DOHH2 (cell line): ENCODE measurements around the gene PROS1.
"Not testable (repeated sequence)": the region's sequence is repeated elsewhere in the genome, so short reads cannot be mapped to it uniquely, and the experiment has no call there.

ENCODE experiments used
- H3F3A ChIP-seq: fragments of 200-600 bp; sonication (generic), shearing (Covaris generic); 2 replicates; pipeline ENCODE4 v1.6.0; 2016; ENCODE audit warnings: antibody characterized with exemption, mild to moderate bottlenecking; ENCODE audit not compliant: control insufficient read depth, insufficient read depth
- H3K27ac ChIP-seq: fragments of 200-600 bp; sonication (generic); 2 replicates; pipeline ENCODE4 v1.5.1; 2014; ENCODE audit warnings: low read depth, mild to moderate bottlenecking, low read length, moderate library complexity
- H3K27me3 ChIP-seq: fragments of 200-600 bp; sonication (generic); 2 replicates; pipeline ENCODE4 v1.6.1; 2014; ENCODE audit warnings: mild to moderate bottlenecking, low read length, mixed read lengths; ENCODE audit not compliant: control insufficient read depth
- H3K36me3 ChIP-seq: fragments of 200-600 bp; sonication (generic); 2 replicates; pipeline ENCODE4 v1.6.1; 2014; ENCODE audit warnings: mild to moderate bottlenecking, low read length, moderate library complexity, mixed read lengths; ENCODE audit not compliant: control insufficient read depth
- H3K4me1 ChIP-seq: fragments of 200-600 bp; sonication (generic); 2 replicates; pipeline ENCODE4 v1.6.1; 2014; ENCODE audit warnings: mild to moderate bottlenecking, low read length, mixed read lengths; ENCODE audit not compliant: control insufficient read depth
- H3K4me2 ChIP-seq: fragments of 200-600 bp; sonication (generic); 2 replicates; pipeline ENCODE4 v1.6.0; 2014; ENCODE audit warnings: mild to moderate bottlenecking, low read length, moderate library complexity
- H3K4me3 ChIP-seq: fragments of 200-600 bp; sonication (generic); 2 replicates; pipeline ENCODE4 v1.5.1; 2014; ENCODE audit warnings: mild to moderate bottlenecking, low read length, mixed read lengths
- H3K79me2 ChIP-seq: fragments of 200-600 bp; sonication (generic); 2 replicates; pipeline ENCODE4 v1.6.1; 2014; ENCODE audit warnings: mild to moderate bottlenecking, low read length, mixed read lengths; ENCODE audit not compliant: control insufficient read depth
- H3K9me2 ChIP-seq: fragments of 200-600 bp; sonication (generic); replicated peaks from 2 replicates; pipeline ENCODE4 v1.6.1; 2014; ENCODE audit warnings: mild to moderate bottlenecking, low read length, mixed read lengths; ENCODE audit not compliant: control insufficient read depth
- H3K9me3 ChIP-seq: fragments of 200-600 bp; sonication (generic); 2 replicates; pipeline ENCODE4 v1.6.1; 2014; ENCODE audit warnings: antibody characterized with exemption, low read length, mixed read lengths; ENCODE audit not compliant: control insufficient read depth, insufficient read depth
- H4K20me1 ChIP-seq: fragments of 200-600 bp; sonication (generic); 2 replicates; pipeline ENCODE4 v1.6.0; 2014; ENCODE audit warnings: low read depth, mild to moderate bottlenecking, antibody characterized with exemption, low read length, moderate library complexity; ENCODE audit not compliant: control insufficient read depth, insufficient read depth
- EZH2phosphoT487 ChIP-seq: fragments of 200-600 bp; sonication (generic); IDR thresholded peaks from 2 replicates; pipeline ENCODE4 v1.6.1; 2017; ENCODE audit warnings: borderline replicate concordance, mild to moderate bottlenecking, antibody characterized with exemption, low read length, moderate library complexity, mixed read lengths
- TF ChIP-seq, protein P1 (sequence below): fragments of 200-600 bp; sonication (generic); IDR thresholded peaks from one replicate; pipeline ENCODE4 v1.5.1; 2014; ENCODE audit warnings: antibody characterized with exemption, mild to moderate bottlenecking, low read depth, low read length; ENCODE audit not compliant: poor library complexity, severe bottlenecking

The PROS1 gene

GRCh38 chr3:93961489-93961888 lies 12.2 kb downstream of the PROS1 start:
- Histone ChIP-seq H3K4me3 (no peak overlapping the region), H3K36me3 (no peaks in the 10 kb centered on the region), H4K20me1 (no peaks in the 10 kb centered on the region), H3K27ac (no peak overlapping the region), H3K79me2 (no peaks in the 10 kb centered on the region), H3K4me2 (no peak overlapping the region), H3K9me2 (no peaks in the 10 kb centered on the region), H3K4me1 (no peaks in the 10 kb centered on the region), H3K9me3 (no peaks in the 10 kb centered on the region), H3K27me3 (no peaks in the 10 kb centered on the region), H3F3A (no peaks in the 10 kb centered on the region)
- TF ChIP-seq, protein P1, sequence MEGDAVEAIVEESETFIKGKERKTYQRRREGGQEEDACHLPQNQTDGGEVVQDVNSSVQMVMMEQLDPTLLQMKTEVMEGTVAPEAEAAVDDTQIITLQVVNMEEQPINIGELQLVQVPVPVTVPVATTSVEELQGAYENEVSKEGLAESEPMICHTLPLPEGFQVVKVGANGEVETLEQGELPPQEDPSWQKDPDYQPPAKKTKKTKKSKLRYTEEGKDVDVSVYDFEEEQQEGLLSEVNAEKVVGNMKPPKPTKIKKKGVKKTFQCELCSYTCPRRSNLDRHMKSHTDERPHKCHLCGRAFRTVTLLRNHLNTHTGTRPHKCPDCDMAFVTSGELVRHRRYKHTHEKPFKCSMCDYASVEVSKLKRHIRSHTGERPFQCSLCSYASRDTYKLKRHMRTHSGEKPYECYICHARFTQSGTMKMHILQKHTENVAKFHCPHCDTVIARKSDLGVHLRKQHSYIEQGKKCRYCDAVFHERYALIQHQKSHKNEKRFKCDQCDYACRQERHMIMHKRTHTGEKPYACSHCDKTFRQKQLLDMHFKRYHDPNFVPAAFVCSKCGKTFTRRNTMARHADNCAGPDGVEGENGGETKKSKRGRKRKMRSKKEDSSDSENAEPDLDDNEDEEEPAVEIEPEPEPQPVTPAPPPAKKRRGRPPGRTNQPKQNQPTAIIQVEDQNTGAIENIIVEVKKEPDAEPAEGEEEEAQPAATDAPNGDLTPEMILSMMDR: no peak
- no peak for TF ChIP-seq EZH2phosphoT487

- Histone ChIP-seq H3K9me2 (no peaks in the 10 kb centered on the region), H3K27me3 (no peaks in the 10 kb centered on the region), H3K36me3 (no peaks in the 10 kb centered on the region), H3K27ac (no peak overlapping the region), H3K4me1 (no peaks in the 10 kb centered on the region), H3K4me3 (no peak overlapping the region), H3K4me2 (no peak overlapping the region), H3K79me2 (no peaks in the 10 kb centered on the region), H3F3A (no peaks in the 10 kb centered on the region), H4K20me1 (no peaks in the 10 kb centered on the region), H3K9me3 (no peaks in the 10 kb centered on the region)
- TF ChIP-seq, protein P1: no peak
- TF ChIP-seq EZH2phosphoT487: no peak
These were observed 12.7 kb downstream of the PROS1 start for GRCh38 chr3:93961026-93961425.

DNA sequence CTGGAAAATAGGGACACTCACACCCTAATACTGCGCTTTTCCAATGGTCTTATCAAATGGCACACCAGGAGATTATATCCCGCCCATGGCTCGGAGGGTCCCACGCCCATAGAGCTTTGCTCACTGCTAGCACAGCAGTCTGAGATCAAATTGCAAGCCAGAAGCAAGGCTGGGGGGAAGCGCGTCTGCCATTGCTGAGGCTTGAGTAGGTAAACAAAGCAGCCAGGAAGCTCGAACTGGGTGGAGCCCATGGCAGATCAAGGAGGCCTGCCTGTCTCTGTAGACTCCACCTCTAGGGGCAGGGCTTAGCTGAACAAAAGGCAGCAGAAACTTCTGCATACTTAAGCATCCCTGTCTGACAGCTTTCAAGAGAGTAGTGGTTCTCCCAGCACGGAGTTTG lies 23.7 kb downstream of the PROS1 start:
- not testable (repeated sequence) for H3K36me3 ChIP-seq, H3K79me2 ChIP-seq, H3K27me3 ChIP-seq, H4K20me1 ChIP-seq, H3K4me1 ChIP-seq, H3K9me2 ChIP-seq, H3K4me3 ChIP-seq, H3K9me3 ChIP-seq, H3K27ac ChIP-seq, H3F3A ChIP-seq, H3K4me2 ChIP-seq

DNA sequence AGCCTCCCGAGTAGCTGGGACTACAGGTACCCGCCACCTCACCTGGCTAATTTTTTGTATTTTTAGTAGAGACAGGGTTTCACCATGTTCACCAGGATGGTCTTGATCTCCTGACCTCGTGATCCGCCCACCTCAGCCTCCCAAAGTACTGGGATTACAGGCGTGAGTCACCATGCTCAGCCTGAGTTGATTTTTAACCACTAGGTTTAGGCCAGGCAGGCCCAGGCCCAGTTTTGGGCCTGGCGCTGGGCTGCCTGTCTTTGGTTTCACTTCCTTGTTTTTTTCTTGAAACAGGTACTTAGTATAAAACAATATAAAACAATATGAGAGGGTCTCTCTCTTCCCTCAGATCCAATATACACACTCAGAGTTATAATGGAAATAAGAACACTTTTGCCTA lies 36.2 kb downstream of the PROS1 start:
- H3K27me3 ChIP-seq, H3F3A ChIP-seq, H3K79me2 ChIP-seq, H3K36me3 ChIP-seq, H4K20me1 ChIP-seq, H3K4me2 ChIP-seq, H3K27ac ChIP-seq, H3K4me3 ChIP-seq, H3K9me3 ChIP-seq, H3K9me2 ChIP-seq, H3K4me1 ChIP-seq: not testable (repeated sequence)
